Dermis blood vessel endothelial cell (primary cell): Measurements from ENCODE around the gene KCP. TPM values are rescaled to one million over a fixed set of nuclear protein-coding genes. Genes with fewer than 3 reads are reported as not detected.

Source experiments
- DNase-seq: peaks from one replicate; pipeline ENCODE4 v3.0.0; 2010
- total RNA-seq: library from RNA; depleted of rRNA; stranded (reverse); fragments of >200 nt; gene quantifications from 2 replicates; pipeline ENCODE4 v1.2.3, GENCODE V29; 2014

Gene KCP
- total RNA-seq, 1 donor from 2014 or later, result 0.17 TPM

DNA sequence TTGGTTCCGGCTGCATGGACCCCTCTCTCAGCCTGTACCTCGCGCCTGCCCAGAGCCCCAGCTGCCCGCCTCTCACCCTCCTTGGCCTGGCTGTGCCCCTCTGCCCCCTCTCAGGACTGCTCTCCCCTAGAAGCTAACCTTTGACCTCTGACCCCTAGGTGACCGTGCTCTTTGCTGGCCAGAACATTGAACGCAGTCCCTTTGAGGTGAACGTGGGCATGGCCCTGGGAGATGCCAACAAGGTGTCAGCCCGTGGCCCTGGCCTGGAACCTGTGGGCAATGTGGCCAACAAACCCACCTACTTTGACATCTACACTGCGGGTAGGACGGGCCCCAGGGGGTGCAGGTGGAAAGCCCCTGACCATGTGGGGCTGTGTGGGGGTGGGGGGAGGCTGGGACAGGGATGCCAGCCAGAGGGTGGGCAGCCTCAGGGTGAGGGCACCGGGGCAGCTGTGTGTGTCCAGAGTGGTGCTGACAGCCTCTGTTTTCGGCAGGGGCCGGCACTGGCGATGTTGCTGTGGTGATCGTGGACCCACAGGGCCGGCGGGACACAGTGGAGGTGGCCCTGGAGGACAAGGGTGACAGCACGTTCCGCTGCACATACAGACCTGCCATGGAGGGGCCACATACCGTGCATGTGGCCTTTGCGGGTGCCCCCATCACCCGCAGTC is 72.3 kb downstream of the KCP start:
- DNase-seq, result no peak

DNA sequence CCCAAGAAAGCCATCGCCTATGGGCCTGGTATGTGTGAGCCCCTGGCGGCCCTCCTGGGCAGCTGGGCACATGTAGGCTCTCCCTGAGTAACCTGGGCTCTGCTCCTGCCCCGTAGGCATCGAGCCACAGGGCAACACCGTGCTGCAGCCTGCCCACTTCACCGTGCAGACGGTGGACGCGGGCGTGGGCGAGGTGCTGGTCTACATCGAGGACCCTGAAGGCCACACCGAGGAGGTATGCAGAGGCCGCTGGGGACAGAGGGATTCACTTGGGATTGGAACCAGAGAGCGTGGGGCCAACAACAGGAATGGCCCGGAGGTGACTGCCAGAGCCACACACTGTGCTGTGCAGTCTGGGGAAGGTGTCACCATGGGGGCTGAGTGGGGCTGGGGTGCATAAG is 73.0 kb downstream of the KCP start:
- DNase-seq, result no peak

DNA sequence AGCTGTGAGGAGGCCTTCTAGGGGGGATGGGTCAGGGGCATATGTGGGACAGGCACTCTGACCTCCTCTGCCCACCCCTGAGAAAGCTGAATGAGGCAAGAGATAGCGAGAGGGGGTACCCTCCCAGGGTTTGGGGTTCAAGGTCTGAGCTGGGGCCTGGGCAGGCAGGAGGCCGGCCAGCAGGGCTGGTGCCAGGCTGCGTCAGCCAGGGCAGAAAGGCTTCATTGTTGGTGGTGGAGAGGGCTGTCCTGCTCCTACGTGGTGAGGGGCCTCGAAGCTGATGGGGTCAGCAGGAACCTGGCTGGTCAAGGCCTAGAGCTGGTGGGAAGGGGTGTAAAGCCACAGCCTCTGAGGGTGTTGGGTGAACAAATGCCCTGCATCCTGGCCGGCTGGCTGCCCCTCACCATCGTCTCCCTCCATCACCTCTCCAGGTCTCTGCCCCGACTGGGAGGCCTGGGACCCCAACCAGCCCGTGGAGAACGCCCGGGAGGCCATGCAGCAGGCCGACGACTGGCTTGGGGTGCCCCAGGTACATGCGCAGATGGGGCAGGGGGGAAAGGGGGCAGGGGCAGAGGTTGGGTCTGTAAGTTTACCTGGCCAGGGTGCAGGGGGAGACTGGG is 73.7 kb downstream of the KCP start:
- DNase-seq, result no peak

DNA sequence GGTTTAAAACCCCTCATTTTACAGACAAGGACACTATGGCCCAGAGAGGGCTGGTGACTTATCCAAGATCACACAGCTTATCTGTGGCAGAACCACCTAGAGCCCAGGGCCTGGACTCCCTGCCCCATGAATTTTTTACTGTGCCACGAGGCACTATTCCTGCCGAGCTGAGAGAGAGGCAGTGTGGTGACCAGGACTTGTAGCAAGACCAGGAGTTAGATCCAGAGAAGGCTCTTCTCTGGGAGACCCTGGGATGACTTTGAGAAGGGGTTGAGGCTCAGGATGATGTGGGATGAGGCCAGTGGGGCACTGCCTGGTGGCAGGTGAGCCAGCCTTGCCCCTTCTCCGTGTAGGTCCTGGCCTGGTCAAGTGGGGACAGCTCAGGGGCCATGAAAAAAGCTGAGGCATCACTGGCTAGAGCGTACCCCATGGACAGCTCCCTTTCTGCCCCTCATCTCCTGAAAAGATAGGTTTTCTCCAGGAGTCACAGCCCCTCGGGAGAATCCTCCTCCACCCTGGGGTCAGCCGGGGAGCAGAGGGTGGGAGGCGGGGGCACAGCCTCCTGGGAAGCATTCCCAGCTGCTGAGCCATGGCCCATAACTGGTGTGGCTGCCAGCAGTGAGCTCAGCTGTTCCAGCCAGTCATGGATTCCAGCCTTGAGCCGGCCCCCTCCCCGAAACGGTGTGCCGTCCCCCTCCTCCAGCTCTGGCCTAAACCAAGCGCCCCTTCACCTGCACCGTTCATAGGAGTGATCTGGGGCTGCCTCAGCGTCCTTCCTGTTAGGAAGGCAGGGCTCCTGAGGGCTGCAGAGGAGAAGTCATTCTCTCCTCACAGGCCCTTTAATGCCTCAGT is 74.5 kb downstream of the KCP start:
- no peak for DNase-seq

DNA sequence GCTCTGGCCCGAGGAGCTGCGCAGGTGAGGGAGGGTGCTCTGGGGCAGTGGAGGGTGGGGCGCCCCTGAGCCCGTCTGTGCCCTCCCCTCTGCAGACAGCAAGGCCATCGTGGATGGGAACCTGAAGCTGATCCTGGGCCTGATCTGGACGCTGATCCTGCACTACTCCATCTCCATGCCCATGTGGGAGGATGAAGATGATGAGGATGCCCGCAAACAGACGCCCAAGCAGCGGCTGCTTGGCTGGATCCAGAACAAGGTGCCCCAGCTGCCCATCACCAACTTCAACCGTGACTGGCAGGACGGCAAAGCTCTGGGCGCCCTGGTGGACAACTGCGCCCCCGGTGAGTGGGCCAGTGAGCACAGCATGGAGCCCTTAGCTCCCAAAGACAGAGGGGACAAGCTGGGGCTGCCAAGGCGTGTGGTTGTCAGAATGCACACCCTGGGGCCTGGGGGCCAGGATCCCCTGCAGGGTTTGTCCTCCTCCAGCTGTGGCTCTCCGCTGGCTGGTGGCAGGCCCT is 75.2 kb downstream of the KCP start:
- DNase-seq, result no peak

DNA sequence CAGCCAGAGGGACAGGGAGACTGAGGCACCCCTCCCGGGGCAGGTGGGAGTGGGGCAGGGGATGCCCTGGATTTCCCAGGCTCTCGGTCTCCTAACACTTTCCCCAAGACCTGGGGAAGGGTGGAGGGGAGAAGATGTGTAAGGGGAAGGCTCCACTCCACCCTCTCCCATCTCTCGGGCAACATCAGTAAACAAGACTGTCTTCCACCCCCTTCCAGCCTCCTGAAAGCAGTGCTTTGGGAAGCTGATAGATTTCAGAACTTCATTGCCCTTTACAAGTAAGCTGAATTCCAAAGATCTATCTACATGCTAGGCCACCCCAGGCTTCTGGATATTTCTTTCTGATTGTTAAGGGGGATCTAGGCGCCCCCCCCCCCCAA is 76.6 kb downstream of the KCP start:
- no peak for DNase-seq

DNA sequence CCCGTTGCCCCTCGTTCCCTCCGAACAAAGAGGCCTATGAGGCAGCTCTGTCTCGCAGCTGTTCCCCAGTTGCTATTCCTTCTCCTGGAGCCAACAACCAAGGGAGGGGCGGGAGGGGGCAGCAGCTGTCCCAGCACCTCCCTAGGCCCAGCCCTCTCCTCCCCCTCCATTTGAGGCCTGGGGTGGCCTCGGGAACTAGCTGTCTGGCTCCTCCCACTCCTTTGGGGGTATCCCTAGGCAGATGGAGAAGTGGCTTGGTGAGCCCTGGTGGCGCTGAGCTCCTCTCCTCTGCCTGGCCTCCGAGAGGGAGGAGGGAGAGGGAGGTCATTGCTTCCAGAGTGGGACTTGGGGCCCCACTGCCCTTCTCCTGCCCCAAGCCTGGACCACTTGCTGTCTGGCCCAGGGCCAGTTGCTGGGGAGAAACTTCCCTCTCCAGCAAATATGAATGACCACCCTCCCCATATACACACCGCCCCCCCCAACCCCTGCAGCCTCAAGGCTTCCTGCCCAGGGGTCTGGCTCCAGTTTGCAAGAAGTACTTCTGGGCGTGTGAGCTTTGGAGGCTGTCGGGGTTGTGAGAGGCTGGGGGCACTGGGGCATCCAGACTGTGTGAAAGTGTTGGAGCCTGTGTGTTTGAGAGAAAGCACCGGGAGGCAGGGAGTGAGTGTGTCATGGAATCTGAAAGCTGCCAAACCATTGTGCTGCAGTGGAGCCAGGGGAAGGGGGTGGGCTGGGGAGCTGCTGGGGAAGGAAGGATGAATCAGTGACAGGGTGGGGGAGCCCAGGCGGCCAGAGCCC is 77.2 kb downstream of the KCP start:
- DNase-seq, result peak; percentile 97

DNA sequence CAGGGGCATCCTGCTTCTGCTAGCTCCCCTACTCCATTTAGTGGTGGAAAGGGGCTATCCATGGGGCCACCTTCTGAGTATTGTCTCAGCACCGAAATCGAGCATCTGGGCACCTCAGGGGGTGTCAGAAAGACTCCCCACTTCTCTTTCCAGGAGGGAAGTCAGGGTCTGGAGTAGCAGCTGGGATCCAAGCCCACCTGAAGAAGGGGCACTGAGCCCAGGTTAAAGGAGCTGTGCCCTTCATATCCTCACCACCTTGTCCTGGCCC is 77.7 kb downstream of the KCP start:
- no peak for DNase-seq

DNA sequence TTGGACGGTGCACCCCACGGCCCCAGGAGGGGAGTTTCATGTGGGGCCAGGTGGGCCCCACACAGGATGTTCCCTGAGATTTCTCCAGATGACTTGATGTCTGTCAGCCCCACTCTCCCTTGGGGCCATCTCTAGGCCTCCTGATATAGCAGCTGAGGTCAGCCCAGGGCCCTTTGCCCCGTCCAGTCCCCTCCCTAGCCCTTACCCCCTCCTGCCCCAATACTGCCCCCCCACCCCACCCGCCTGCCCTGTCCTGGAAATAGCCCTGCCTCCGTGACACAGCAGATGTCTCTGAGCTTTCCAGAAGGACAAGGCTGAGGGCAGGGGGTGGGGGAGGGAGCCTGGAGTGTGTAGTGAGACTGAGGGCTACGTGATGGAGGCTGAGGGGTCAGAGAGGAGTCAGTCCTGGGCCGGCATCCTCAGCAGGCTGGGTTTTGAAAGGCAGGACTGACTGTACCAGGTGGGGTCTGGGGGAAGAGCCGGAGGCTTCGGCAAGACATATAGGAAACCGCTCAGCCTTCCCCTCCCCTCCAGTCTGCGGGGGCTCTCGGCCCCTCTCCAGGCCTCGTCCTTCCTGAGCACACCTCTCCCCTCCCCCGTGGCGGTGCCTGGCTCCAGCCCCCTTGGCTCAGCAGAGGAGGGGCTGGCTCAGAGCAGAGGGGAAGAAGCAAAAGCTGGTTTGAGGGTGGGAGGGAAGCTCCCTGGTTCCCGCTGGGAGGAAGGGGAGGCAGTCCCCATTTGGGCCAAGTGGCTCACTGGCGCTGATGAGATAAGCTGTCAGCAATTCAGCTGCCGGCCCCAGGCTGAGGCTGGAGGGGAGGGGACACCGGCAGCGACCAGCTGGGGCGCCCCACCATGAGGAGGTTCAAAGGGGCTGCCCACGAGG is 78.3 kb downstream of the KCP start:
- peak; percentile 49 for DNase-seq

DNA sequence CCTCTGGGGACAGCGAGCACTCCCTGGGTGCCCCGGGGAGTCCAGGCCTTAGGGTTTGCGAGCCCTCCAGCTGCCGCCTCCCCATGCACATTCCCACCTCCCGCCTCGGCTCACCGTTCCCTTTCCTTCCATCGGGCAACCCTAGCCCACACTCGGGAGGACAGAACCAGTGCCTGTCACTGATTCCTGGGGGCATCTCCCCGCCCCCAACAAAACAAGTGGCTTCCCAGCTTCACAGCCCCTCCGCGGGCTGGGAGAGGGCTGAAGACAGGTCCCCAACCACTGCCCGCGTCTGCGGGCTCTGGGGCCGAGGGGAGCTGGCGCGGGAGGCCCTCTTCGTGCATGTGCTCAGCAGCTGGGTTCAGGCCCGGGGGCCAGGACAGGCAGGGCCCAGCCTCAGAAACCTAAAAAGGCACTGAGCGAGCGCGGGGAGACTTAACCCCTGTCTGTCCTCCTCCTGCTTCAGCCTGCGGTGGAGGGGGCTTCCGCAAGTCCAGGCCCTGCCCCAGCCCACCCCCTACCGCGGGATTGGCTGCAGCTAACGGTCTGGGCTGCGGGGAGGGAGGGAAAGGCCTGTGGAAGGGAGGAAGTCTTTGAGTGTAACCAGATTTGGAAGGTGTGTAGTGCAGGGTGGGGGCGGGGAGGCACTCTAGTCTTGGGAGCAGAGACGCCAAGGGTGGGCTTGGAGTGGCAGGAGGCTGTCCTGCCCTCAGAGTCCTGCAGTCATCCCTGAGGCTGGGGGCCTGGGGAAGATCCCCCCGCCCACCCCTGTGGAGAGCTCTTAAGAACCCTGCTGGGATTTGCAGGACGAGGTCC is 79.1 kb downstream of the KCP start:
- peak; percentile 66 for DNase-seq

DNA sequence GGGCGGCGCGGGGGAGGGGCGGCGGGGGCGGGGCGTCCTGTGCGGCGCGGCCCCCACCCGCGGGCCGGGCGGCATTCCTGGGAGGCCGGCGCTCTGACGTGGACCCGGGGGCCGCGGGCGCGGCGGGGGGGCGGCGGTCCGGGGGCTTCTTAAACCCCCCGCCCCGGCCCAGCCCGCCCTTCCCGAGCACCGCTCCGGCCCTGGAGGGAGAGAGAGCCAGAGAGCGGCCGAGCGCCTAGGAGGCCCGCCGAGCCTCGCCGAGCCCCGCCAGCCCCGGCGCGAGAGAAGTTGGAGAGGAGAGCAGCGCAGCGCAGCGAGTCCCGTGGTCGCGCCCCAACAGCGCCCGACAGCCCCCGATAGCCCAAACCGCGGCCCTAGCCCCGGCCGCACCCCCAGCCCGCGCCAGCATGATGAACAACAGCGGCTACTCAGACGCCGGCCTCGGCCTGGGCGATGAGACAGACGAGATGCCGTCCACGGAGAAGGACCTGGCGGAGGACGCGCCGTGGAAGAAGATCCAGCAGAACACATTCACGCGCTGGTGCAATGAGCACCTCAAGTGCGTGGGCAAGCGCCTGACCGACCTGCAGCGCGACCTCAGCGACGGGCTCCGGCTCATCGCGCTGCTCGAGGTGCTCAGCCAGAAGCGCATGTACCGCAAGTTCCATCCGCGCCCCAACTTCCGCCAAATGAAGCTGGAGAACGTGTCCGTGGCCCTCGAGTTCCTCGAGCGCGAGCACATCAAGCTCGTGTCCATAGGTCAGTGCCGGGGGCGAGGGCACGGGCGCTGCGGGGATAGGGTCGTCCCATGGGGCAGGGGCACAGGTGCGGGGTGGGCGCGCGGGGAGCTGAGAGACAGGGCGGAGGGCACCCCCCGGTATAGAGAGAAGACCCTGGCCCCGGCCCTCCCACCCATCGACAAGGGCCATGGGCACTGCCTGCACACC is 80.0 kb downstream of the KCP start, which contains the start of gene FLNC:
TSS of gene FLNC (plus strand) at position 176 of the 947 bp plus-strand sequence. CDS start at position 408, 232 bp downstream.
- peak; percentile 79 for DNase-seq

DNA sequence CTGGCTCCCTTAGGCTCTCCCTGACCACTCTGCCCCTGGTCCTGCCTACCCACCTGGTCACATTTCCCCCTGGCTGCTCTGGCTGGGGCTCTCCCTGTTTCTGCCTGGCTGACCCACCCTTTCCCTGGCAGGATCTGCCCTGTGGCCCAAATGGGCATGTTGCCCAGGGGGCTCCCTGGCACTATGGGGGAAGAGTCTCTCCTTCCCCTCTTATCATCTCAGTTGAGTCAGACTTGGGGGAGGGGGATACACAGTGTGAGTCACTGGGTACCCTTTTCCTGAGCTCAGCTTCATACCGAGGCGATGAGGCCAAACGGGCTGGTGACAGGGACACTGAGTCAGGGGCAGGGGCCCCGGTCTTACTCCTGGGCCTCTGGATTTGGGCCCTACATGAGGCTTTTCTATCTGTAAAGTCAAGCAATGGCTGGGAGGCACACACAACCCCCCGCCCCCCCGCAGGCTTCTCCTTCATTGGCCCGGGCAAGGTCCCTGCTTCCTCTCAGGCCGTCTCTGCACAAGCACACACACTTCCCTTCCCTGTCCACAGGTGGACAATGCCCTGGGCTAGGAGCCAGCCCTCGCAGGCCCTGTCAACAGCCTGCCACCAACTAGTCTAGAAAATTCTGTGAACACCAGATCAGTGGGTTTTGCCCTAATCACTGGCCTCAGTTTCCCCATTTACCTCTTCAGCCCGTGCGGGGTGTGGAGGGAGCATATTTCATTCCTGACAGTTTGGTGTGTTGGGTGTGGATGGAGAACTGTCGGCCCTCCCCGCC is 80.9 kb downstream of the KCP start:
- DNase-seq, result peak; percentile 86

DNA sequence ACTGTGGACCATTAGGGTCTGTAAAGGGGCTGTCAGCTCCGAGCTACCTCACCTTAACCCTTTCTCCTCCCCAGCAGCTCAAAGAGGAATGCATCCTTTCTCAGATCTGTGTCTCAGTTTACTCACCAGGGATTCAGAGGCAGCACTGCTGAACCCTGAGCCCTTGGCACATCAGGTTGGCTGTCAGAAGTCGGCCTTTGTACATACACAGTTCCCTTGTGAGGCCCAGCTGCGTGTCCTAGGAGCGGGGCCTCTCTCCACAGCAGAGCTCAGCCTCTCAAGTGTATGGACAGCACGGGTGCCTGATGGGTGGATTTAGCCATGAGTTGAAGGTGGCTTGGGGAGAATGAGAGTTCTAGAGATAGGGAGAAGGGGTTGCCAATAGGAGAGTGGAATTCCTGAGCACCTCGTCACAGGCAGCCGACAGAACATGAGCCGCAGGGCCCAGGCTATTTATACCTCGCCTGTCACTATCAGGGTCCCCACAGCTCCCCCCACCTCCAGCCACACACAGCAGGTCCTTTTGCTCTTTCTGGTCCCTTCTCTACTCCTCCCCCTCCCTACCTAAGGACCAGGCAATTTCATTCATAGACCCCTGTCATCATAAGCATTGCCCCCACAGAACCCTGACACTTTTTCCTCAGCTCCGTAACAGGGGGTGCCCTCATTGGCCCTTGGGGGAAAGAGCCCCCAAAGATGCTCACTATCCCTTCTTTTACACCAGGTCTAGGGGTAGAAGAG is 82.4 kb downstream of the KCP start:
- DNase-seq, result no peak

DNA sequence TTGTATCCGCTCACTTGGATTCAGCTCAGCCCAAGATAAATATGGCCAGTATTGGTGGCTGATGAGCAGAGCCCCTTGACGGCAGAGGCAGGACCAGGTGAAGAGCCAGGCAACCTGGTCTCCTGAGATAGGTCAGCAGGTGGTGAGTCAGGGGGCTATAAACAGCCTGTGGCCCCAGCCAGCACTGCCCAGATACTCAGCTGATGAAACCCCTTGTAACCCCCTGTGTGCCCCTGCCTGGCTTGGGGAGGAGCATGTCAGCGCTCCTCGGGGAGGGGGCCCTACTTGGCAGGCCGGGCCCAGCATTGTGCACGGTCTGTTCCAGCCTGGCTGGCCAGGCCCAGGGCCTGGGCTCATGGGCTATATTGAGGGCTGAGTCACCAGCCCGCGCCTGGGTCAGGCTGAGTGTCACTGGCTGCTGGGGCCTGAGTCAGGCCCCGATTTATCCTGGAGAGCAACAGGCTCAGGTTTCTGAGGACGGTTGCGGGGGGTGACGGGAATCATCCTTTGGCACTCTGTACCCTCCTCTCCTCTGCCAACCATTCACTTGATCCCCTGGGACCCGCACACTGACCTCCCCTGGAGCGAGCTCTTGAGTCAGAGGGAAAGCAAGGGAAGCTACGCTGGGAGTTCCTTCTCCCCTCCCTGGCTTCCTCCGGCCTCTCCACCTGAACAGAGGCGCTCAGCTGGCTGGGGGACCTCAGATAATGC is 83.1 kb downstream of the KCP start:
- peak; percentile 62 for DNase-seq

DNA sequence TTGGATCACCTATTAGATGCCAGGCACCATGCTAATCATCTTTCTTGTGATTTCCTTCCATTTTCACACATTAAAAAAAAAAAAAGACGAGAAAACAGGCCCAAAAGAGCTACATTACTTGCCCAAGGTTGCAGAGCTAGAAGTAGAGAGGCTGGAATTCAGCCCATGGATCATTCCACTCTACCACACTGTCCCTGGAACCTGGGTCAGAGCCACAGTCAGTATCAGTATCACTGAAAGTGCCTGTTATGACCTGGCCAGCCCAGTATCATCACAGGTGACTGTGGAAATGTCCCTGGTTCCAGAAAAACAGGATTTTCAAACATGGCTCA is 83.6 kb downstream of the KCP start:
- DNase-seq, result no peak
